Esophagus (tissue), 2 donors: Measurements from ENCODE around the gene PTPRT. TPM values are rescaled to one million over a fixed set of nuclear protein-coding genes. Genes with fewer than 3 reads are reported as not detected.

ENCODE experiments used
- H3K27ac ChIP-seq, 2 donors: one replicate each; pipeline ENCODE4 v1.5.1; 2013; ENCODE audit warnings: low read depth in 2 of 2, mild to moderate bottlenecking in 2 of 2, inconsistent platforms in 1 of 2, low read length in 1 of 2, moderate library complexity in 1 of 2
- H3K27me3 ChIP-seq, 2 donors: one replicate each; pipeline ENCODE4 v1.6.1; 2013; ENCODE audit warnings: low read length in 2 of 2, control low read depth in 1 of 2, mild to moderate bottlenecking in 1 of 2; ENCODE audit not compliant: insufficient read depth in 2 of 2, control insufficient read depth in 1 of 2
- H3K36me3 ChIP-seq, 2 donors: one replicate each; pipeline ENCODE4 v1.6.1; 2013; ENCODE audit warnings: low read length in 1 of 2; ENCODE audit not compliant: control insufficient read depth in 2 of 2, insufficient read depth in 2 of 2
- H3K4me1 ChIP-seq, 2 donors: one replicate each; pipeline ENCODE4 v1.6.1; 2013; ENCODE audit warnings: low read length in 1 of 2; ENCODE audit not compliant: control insufficient read depth in 2 of 2, insufficient read depth in 2 of 2
- H3K4me3 ChIP-seq, 2 donors: one replicate each; pipeline ENCODE4 v1.5.1; 2013; ENCODE audit warnings: low read length in 2 of 2, mild to moderate bottlenecking in 2 of 2, low read depth in 1 of 2, moderate library complexity in 1 of 2
- H3K9me3 ChIP-seq, 2 donors: one replicate each; pipeline ENCODE4 v1.6.1; 2013; ENCODE audit warnings: mild to moderate bottlenecking in 2 of 2, low read depth in 1 of 2, low read length in 1 of 2, moderate library complexity in 1 of 2; ENCODE audit not compliant: control insufficient read depth in 2 of 2, insufficient read depth in 1 of 2
- WGBS, 2 donors: extraction: QIAGEN DNeasy Blood & Tissue Kit; methylation state at CpG; one replicate each; pipeline ENCODE4 v1.1.7; 2013; 5-methylcytosine and 5-hydroxymethylcytosine counted together
- polyA plus RNA-seq, 2 donors: library from polyadenylated mRNA; stranded (reverse); fragments of 200-250 nt; gene quantifications; one replicate each; pipeline ENCODE4 v1.2.3, GENCODE V29; 2013
- donor health status: healthy with polysubstance abuse.
- donor health status: Bipolar disorder and iron deficiency.

Gene PTPRT
- polyA plus RNA-seq, 2 donors, result under 0.01 TPM

- Histone ChIP-seq H3K36me3 (no peaks in the 10 kb centered on the region), H3K27ac (no peak overlapping the region), H3K4me3 (no peak overlapping the region), H3K27me3 (no peaks in the 10 kb centered on the region), H3K9me3 (no peaks in the 10 kb centered on the region), H3K4me1 (no peaks in the 10 kb centered on the region)
- WGBS, 2 donors, result 47 to 49% methylated on average over 5 of the region's 5 CpGs
Observed at GRCh38 chr20:43096126-43096930, 93.4 kb downstream of the PTPRT start.

GRCh38 chr20:43095034-43095433 is 94.7 kb downstream of the PTPRT start:
- Histone ChIP-seq H3K4me3 (no peak overlapping the region), H3K27me3 (no peaks in the 10 kb centered on the region), H3K27ac (no peak overlapping the region), H3K4me1 (no peaks in the 10 kb centered on the region), H3K36me3 (no peaks in the 10 kb centered on the region), H3K9me3 (no peaks in the 10 kb centered on the region)
- 75 to 85% methylated on average over 2 of the region's 2 CpGs for WGBS, 2 donors

GRCh38 chr20:43092386-43093088 is 97.2 kb downstream of the PTPRT start:
- Histone ChIP-seq H3K4me1 (no peaks in the 10 kb centered on the region), H3K27ac (no peak overlapping the region), H3K4me3 (no peak overlapping the region), H3K36me3 (no peaks in the 10 kb centered on the region), H3K9me3 (no peaks in the 10 kb centered on the region), H3K27me3 (no peaks in the 10 kb centered on the region)
- WGBS, 2 donors, result 68 to 70% methylated on average over 4 of the region's 4 CpGs

- WGBS, 2 donors, result 74 to 77% methylated on average over 1 of the region's 1 CpG
- no peaks in the 10 kb centered on the region for H3K36me3 ChIP-seq
- no peak overlapping the region for H3K4me3 ChIP-seq
- no peak overlapping the region for H3K27ac ChIP-seq
- no peaks in the 10 kb centered on the region for H3K9me3 ChIP-seq
- no peaks in the 10 kb centered on the region for H3K27me3 ChIP-seq
- no peaks in the 10 kb centered on the region for H3K4me1 ChIP-seq
Observed at GRCh38 chr20:43068482-43068881, 121.2 kb downstream of the PTPRT start.

- no peak overlapping the region for H3K4me3 ChIP-seq
- H3K36me3 ChIP-seq, result no peaks in the 10 kb centered on the region
- WGBS, 2 donors, result 52 to 54% methylated on average over 6 of the region's 6 CpGs
- no peaks in the 10 kb centered on the region for H3K9me3 ChIP-seq
- no peaks in the 10 kb centered on the region for H3K27me3 ChIP-seq
- no peaks in the 10 kb centered on the region for H3K4me1 ChIP-seq
- no peak overlapping the region for H3K27ac ChIP-seq
Observed at GRCh38 chr20:43066125-43066524, 123.6 kb downstream of the PTPRT start.

- no peak overlapping the region for H3K27ac ChIP-seq
- H3K9me3 ChIP-seq, result no peaks in the 10 kb centered on the region
- H3K27me3 ChIP-seq, result no peaks in the 10 kb centered on the region
- no peaks in the 10 kb centered on the region for H3K36me3 ChIP-seq
- H3K4me1 ChIP-seq, result no peaks in the 10 kb centered on the region
- no peak overlapping the region for H3K4me3 ChIP-seq
Observed at GRCh38 chr20:43065299-43065698, 124.4 kb downstream of the PTPRT start.

GRCh38 chr20:43058077-43058476 is 131.6 kb downstream of the PTPRT start:
- Histone ChIP-seq H3K27ac (no peak overlapping the region), H3K27me3 (no peaks in the 10 kb centered on the region), H3K4me1 (no peaks in the 10 kb centered on the region), H3K4me3 (no peak overlapping the region), H3K9me3 (peaks cover 2% of the 10 kb centered on the region in 2 donors), H3K36me3 (no peaks in the 10 kb centered on the region)
- 76 to 84% methylated on average over 1 of the region's 1 CpG for WGBS, 2 donors

GRCh38 chr20:43057317-43057716 is 132.4 kb downstream of the PTPRT start:
- no peak overlapping the region for H3K4me3 ChIP-seq
- no peaks in the 10 kb centered on the region for H3K27me3 ChIP-seq
- no peak overlapping the region for H3K27ac ChIP-seq
- no peaks in the 10 kb centered on the region for H3K36me3 ChIP-seq
- peaks cover 2% of the 10 kb centered on the region in 2 donors for H3K9me3 ChIP-seq
- H3K4me1 ChIP-seq, result no peaks in the 10 kb centered on the region

- peaks cover 2% of the 10 kb centered on the region in 2 donors for H3K9me3 ChIP-seq
- H3K27ac ChIP-seq, result no peak overlapping the region
- no peaks in the 10 kb centered on the region for H3K4me1 ChIP-seq
- H3K4me3 ChIP-seq, result no peak overlapping the region
- H3K27me3 ChIP-seq, result no peaks in the 10 kb centered on the region
- 21 to 28% methylated on average over 5 of the region's 5 CpGs for WGBS, 2 donors
- H3K36me3 ChIP-seq, result no peaks in the 10 kb centered on the region
Observed at GRCh38 chr20:43055181-43055884, 134.4 kb downstream of the PTPRT start.
